Activated B cell treated with CpG ODN at 0.5 μM for 24 hours (primary cell): ENCODE measurements around the gene NEDD8. TPM values are rescaled to one million over a fixed set of nuclear protein-coding genes. Genes with fewer than 3 reads are reported as not detected.

Experiments used
- ATAC-seq: fragments of 200-7000 bp; cut with Tn5 transposase; one replicate; pipeline ENCODE4 v1.10.0; 2021; ENCODE audit warnings: low read depth, mild to moderate bottlenecking, moderate library complexity
- CTCF ChIA-PET: fragments of 350-600 bp; sonication (Branson Sonifier 250); formaldehyde crosslinking; loops from one replicate; lab custom pipeline; 2021; ENCODE audit warnings: antibody characterized with exemption; lab: Charles Lee
- POLR2A ChIA-PET: fragments of 350-600 bp; sonication (Branson Sonifier 250); formaldehyde crosslinking; loops from one replicate; lab custom pipeline; 2021; ENCODE audit warnings: antibody characterized with exemption; lab: Charles Lee
- DNase-seq: peaks from one replicate; pipeline ENCODE4 v3.0.0; 2022
- H3K27ac Mint-ChIP-seq: one replicate; pipeline ENCODE4 v1.8.0; 2020; ENCODE audit warnings: mixed read lengths
- H3K27me3 Mint-ChIP-seq: one replicate; pipeline ENCODE4 v1.8.0; 2021; ENCODE audit warnings: mixed read lengths
- H3K36me3 Mint-ChIP-seq: one replicate; pipeline ENCODE4 v1.8.0; 2021; ENCODE audit warnings: low read depth, mixed read lengths
- H3K4me1 Mint-ChIP-seq: one replicate; pipeline ENCODE4 v1.8.0; 2021; ENCODE audit warnings: mixed read lengths
- H3K4me3 Mint-ChIP-seq: one replicate; pipeline ENCODE4 v1.8.0; 2020; ENCODE audit warnings: mild to moderate bottlenecking, mixed read lengths
- H3K9me3 Mint-ChIP-seq: one replicate; pipeline ENCODE4 v1.8.0; 2020; ENCODE audit warnings: mixed read lengths
- intact Hi-C: fragments of 100-400 bp; cut with micrococcal nuclease; formaldehyde crosslinking; loops from one replicate; pipeline ENCODE4 v1.15.1; 2024
- total RNA-seq: library from RNA; stranded (reverse); gene quantifications from 2 replicates; pipeline ENCODE4 v1.2.3, GENCODE V29; 2022
- TF ChIP-seq, protein P1 (sequence below): fragments of 200-600 bp; IDR thresholded peaks from one replicate; pipeline ENCODE4 v1.8.0; 2022; ENCODE audit warnings: antibody characterized with exemption, mild to moderate bottlenecking

Gene NEDD8
- total RNA-seq, 1 donor from 2014 or later: 129 TPM

DNA sequence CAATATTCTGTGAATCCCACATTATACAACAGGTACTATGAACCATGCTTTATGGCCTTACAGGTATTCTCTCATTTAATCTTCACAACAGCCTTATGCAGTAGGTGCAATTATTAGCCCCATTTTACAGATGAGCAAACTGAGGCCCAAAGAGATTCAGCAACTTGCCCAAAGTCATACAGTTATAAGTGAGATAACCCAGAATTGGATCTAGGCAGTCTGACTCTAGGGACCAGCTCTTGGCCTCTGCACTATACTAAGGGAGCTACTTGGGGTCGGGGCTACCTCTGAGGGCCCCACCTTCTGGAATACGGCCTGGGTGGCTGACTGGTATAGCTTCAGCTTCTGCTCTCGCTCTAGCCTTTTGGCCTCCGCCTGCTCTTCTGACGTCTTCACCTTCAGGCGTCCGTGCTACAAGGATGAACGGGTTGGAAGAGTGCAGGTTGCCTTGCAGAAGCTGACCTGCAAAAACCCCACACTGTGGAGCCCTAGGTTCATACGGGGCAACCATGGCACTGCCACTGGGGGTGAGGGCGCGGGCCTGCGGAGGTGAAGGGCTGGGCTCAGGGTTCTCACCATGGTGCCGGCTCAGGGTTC, 38.5 kb upstream of the NEDD8 start:
- TF ChIP-seq, protein P1, sequence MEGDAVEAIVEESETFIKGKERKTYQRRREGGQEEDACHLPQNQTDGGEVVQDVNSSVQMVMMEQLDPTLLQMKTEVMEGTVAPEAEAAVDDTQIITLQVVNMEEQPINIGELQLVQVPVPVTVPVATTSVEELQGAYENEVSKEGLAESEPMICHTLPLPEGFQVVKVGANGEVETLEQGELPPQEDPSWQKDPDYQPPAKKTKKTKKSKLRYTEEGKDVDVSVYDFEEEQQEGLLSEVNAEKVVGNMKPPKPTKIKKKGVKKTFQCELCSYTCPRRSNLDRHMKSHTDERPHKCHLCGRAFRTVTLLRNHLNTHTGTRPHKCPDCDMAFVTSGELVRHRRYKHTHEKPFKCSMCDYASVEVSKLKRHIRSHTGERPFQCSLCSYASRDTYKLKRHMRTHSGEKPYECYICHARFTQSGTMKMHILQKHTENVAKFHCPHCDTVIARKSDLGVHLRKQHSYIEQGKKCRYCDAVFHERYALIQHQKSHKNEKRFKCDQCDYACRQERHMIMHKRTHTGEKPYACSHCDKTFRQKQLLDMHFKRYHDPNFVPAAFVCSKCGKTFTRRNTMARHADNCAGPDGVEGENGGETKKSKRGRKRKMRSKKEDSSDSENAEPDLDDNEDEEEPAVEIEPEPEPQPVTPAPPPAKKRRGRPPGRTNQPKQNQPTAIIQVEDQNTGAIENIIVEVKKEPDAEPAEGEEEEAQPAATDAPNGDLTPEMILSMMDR: no peak
- ATAC-seq: no peak
- peaks cover 55% of the 10 kb centered on the region for H3K4me1 Mint-ChIP-seq

DNA sequence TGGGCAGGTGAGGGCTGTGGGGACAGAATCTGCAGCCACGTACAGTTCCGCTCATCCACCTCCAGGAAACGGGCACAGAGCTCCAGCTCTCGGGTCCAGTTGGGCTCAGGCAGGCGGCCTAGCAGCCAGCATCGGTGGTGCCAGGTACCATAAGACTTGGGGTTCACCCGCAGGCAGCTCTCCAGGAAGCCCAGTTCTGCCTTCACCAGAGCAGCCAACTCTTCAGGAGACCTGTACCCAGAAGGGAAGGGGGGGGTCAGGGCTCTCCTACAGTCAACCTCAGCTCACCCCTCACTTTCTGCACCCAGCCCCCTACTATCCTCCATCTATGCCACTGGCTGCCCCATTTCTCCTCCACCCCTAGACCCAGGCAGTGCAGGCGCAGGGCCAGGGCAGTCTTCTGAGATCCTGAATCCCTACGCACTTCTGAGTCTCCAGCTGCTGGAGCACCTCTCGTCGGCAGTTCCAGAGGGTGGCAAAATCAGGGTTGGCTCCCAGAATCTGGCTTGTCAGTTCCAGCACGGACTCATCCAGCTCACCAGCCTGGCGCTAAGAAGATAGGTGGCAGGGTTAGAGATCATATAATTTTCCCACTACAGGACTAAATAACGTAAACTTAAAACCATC, 37.9 kb upstream of the NEDD8 start:
- ChIA-PET POLR2A (interaction anchor here (0.9 to 9.8 kb wide), 14 partner anchors 11 to 156 kb away, joined by 3 to 175 read pairs (median 10); partner anchors contain the start of genes DCAF11, DHRS1, GMPR2 and IPO4), CTCF (interaction anchor here (0.9 to 2.5 kb wide), 13 partner anchors 10 to 74 kb away, joined by 3 to 30 read pairs (median 4); partner anchors contain the start of genes DHRS1, MDP1, NOP9 and TINF2)
- H3K4me1 Mint-ChIP-seq: peaks cover 49% of the 10 kb centered on the region
- TF ChIP-seq, protein P1: no peak
- no peaks in the 10 kb centered on the region for H3K9me3 Mint-ChIP-seq
- intact Hi-C loops: loop anchor here (2.0 to 5.0 kb wide), 3 partner anchors 38 to 97 kb away; partner anchors contain the start of genes GMPR2, NEDD8, NFATC4 and TM9SF1
- H3K27me3 Mint-ChIP-seq: no peaks in the 10 kb centered on the region
- peaks cover 40% of the 10 kb centered on the region for H3K36me3 Mint-ChIP-seq
- H3K27ac Mint-ChIP-seq: no peak overlapping the region
- DNase-seq: no peak
- ATAC-seq: no peak
- peak overlapping the region; percentile 90 for H3K4me3 Mint-ChIP-seq

More for the DNA sequence above, 38.5 kb upstream of the NEDD8 start:
- Mint-ChIP-seq H3K9me3 (no peaks in the 10 kb centered on the region), H3K27ac (peak overlapping the region; percentile 94), H3K4me3 (peak overlapping the region; percentile 90), H3K36me3 (peaks cover 40% of the 10 kb centered on the region), H3K27me3 (no peaks in the 10 kb centered on the region)
- CTCF ChIA-PET: interaction anchor here (0.6 to 2.5 kb wide), 14 partner anchors 9 to 159 kb away, joined by 3 to 30 read pairs (median 4); partner anchors contain the start of genes CBLN3, DHRS1, KHNYN and MDP1
- no peak for DNase-seq
- intact Hi-C loops: loop anchor here (1.0 to 5.0 kb wide), 10 partner anchors 9 to 156 kb away; partner anchors contain the start of genes DCAF11, GMPR2, MDP1 and NEDD8
- POLR2A ChIA-PET: interaction anchor here (0.6 to 9.8 kb wide), 28 partner anchors 8 to 175 kb away, joined by 3 to 175 read pairs (median 7); partner anchors contain the start of genes CBLN3, CHMP4A, DCAF11 and DHRS1

DNA sequence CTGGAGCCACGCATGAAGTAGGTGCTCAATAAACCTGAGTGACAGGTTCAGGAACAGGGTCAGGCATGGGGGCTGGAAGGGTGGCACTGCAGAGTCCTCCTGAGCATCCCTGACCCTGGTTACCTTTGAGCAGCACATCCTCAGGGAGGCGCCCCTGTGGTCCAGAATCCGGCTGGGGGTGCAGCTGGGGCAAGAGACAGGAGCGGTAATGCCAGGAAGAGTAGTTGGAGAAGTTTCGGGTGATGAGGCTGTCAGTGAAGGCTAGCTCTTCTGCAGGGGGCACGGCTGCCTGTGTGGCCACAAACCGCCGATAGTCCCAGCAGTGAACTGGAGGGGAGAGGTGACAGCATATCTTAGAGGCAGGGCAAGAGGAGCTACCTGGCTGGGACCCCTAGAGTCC, 37.2 kb upstream of the NEDD8 start:
- DNase-seq (no peak), ATAC-seq (no peak)
- ChIA-PET CTCF (interaction anchor here (0.9 to 1.9 kb wide), 3 partner anchors 16 to 27 kb away, joined by 3 to 4 read pairs (median 3); no protein-coding TSS in a partner anchor), POLR2A (interaction anchor here (1.4 to 9.8 kb wide), 4 partner anchors 11 to 53 kb away, joined by 6 to 175 read pairs (median 31); partner anchors contain the start of genes MDP1 and TINF2)
- Mint-ChIP-seq H3K27ac (no peak overlapping the region), H3K36me3 (peaks cover 46% of the 10 kb centered on the region), H3K4me1 (peaks cover 45% of the 10 kb centered on the region), H3K4me3 (peak overlapping the region; percentile 4), H3K9me3 (no peaks in the 10 kb centered on the region), H3K27me3 (no peaks in the 10 kb centered on the region)
- intact Hi-C loops: no loop called here
- TF ChIP-seq, protein P1: no peak

DNA sequence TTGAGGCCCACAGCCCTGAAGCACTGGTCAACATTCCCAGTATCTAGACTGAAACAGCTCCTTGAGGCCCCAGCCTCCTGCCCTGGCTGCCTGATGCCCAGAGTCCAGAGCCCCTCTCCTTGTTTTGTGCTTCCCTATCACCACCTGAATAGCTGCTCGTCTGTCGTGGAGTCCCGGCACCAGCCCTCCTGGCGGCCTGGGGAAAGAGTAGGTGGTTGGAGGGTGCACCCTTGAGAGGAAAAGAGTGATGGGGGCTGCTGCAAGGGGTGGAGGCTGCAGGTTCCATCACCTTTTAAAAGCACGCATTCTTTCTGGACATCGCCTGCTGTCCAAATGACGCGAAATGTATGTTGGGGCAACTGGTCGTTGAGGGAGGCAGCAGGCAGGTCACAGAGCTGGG, 36.1 kb upstream of the NEDD8 start:
- peaks cover 51% of the 10 kb centered on the region for H3K36me3 Mint-ChIP-seq
- H3K9me3 Mint-ChIP-seq: no peaks in the 10 kb centered on the region
- H3K27ac Mint-ChIP-seq: no peak overlapping the region
- H3K4me1 Mint-ChIP-seq: peaks cover 33% of the 10 kb centered on the region
- no peaks in the 10 kb centered on the region for H3K27me3 Mint-ChIP-seq
- ATAC-seq (no peak), DNase-seq (no peak)
- TF ChIP-seq, protein P1: no peak
- POLR2A ChIA-PET: interaction anchor here (0.6 to 9.8 kb wide), 3 partner anchors 26 to 160 kb away, joined by 3 to 175 read pairs (median 5); partner anchors contain the start of gene TINF2
- no peak overlapping the region for H3K4me3 Mint-ChIP-seq
- intact Hi-C loops: no loop called here
- CTCF ChIA-PET: interaction anchor here (0.6 kb wide), 1 partner anchor 59 kb away, joined by 3 read pairs; no protein-coding TSS in a partner anchor
